Gastroesophageal sphincter (tissue), 4 donors: Measurements from ENCODE around the gene CHCHD10. TPM values are rescaled to one million over a fixed set of nuclear protein-coding genes. Genes with fewer than 3 reads are reported as not detected.
"Not testable (repeated sequence)": the region's sequence is repeated elsewhere in the genome, so short reads cannot be mapped to it uniquely, and the experiment has no call there.

Experiments
- ATAC-seq: fragments of 150-250 bp; one replicate; pipeline ENCODE4 v1.9.1; 2016; ENCODE audit warnings: mild to moderate bottlenecking, moderate library complexity
- H3K27ac ChIP-seq, 4 donors: fragments of 200-600 bp; sonication (generic) in 3 of 4; 1 replicate in 3 of 4; 2 replicates in 1 of 4; pipeline ENCODE4 v1.5.1; 2016 to 2019
- H3K27me3 ChIP-seq: fragments of 200-600 bp; sonication (generic); one replicate; pipeline ENCODE4 v1.5.1; 2019
- H3K36me3 ChIP-seq, 2 donors: fragments of 200-600 bp; sonication (generic); one replicate each; pipeline ENCODE4 v1.5.1; 2019; ENCODE audit warnings: control low read depth in 1 of 2
- H3K4me1 ChIP-seq, 3 donors: fragments of 200-600 bp; sonication (generic); 1 replicate in 2 of 3; 2 replicates in 1 of 3; pipeline ENCODE4 v1.5.1; 2016 to 2019; ENCODE audit warnings: control low read depth in 2 of 3
- H3K4me3 ChIP-seq, 2 donors: fragments of 200-600 bp; sonication (generic); one replicate each; pipeline ENCODE4 v1.5.1; 2019; ENCODE audit warnings: mild to moderate bottlenecking in 1 of 2, moderate library complexity in 1 of 2
- H3K9me3 ChIP-seq, 3 donors: fragments of 200-600 bp; sonication (generic); one replicate each; pipeline ENCODE4 v1.5.1; 2017 to 2019; ENCODE audit warnings: control low read depth in 2 of 3
- CTCF ChIP-seq, 4 experiments: fragments of 200-600 bp in 2 of 4; fragments of 450-650 bp in 2 of 4; sonication (generic) in 1 of 4; IDR thresholded peaks; one replicate each; pipeline ENCODE4 v1.5.1; 2017 to 2019; ENCODE audit warnings: antibody characterized with exemption in 4 of 4, mild to moderate bottlenecking in 2 of 4, moderate library complexity in 2 of 4
- EP300 ChIP-seq: sonication (generic); formaldehyde crosslinking; IDR thresholded peaks from one replicate; pipeline ENCODE4 v1.6.1; 2017; ENCODE audit warnings: antibody characterized with exemption, mild to moderate bottlenecking
- POLR2A ChIP-seq, 2 donors: fragments of 450-650 bp; IDR thresholded peaks; one replicate each; pipeline ENCODE4 v1.6.1; 2017; ENCODE audit warnings: antibody characterized with exemption in 2 of 2, mild to moderate bottlenecking in 2 of 2, moderate library complexity in 1 of 2
- POLR2AphosphoS5 ChIP-seq: sonication (generic); formaldehyde crosslinking; IDR thresholded peaks from one replicate; pipeline ENCODE4 v1.6.1; 2017; ENCODE audit warnings: antibody characterized with exemption
- WGBS, 2 donors: methylation state at CpG; one replicate each; pipeline ENCODE4 v1.1.5; 2018; ENCODE audit warnings: low coverage in 1 of 2; 5-methylcytosine and 5-hydroxymethylcytosine counted together
- total RNA-seq, 4 donors: library from RNA; depleted of rRNA; stranded (reverse); fragments of >200 nt; gene quantifications; one replicate each; pipeline ENCODE4 v1.1.0, GENCODE V29; 2016

Gene CHCHD10
- total RNA-seq, 4 donors from 2014 or later: 2.0 to 40.6 (median 28.1) TPM

- Histone ChIP-seq H3K9me3 (peaks cover 0 to 10% (median 0%) of the 10 kb centered on the region in 3 donors), H3K4me1 (peaks cover 0 to 10% (median 0%) of the 10 kb centered on the region in 3 donors), H3K4me3 (no peak overlapping the region), H3K27me3 (no peaks in the 10 kb centered on the region), H3K27ac (peak overlapping the region in 1 of 4 donors; percentile 24), H3K36me3 (peaks cover 0 to 53% of the 10 kb centered on the region in 2 donors)
- ATAC-seq: no peak
- WGBS, 2 donors: 62 to 90% methylated on average over 2 to 3 of the region's 7 CpGs
- TF ChIP-seq POLR2AphosphoS5: no peak
These were observed 25.1 kb downstream of the CHCHD10 start for GRCh38 chr22:23742505-23743264.

- Histone ChIP-seq H3K27me3 (no peaks in the 10 kb centered on the region), H3K9me3 (no peaks in the 10 kb centered on the region), H3K4me3 (no peak overlapping the region), H3K27ac (no peak overlapping the region), H3K4me1 (peaks cover 0 to 6% (median 0%) of the 10 kb centered on the region in 3 donors), H3K36me3 (peaks cover 0 to 21% of the 10 kb centered on the region in 2 donors)
- ATAC-seq: no peak
- TF ChIP-seq POLR2AphosphoS5 (no peak), CTCF (IDR thresholded peaks at IDR 0.05) (no peak)
These were observed 30.1 kb downstream of the CHCHD10 start for GRCh38 chr22:23737696-23738095.

GRCh38 chr22:23728108-23728507 is 39.7 kb downstream of the CHCHD10 start:
- not testable (repeated sequence) for H3K4me3 ChIP-seq, H3K27ac ChIP-seq, H3K4me1 ChIP-seq, H3K36me3 ChIP-seq, H3K9me3 ChIP-seq, ATAC-seq, H3K27me3 ChIP-seq
- WGBS, 2 donors: 75% methylated on average over 3 of the region's 4 CpGs; no CpG with 5 or more reads in 1 of the 2 donors

- H3K36me3 ChIP-seq: no peaks in the 10 kb centered on the region
- no peaks in the 10 kb centered on the region for H3K9me3 ChIP-seq
- no peak overlapping the region for H3K4me3 ChIP-seq
- no peak for ATAC-seq
- H3K27me3 ChIP-seq: no peaks in the 10 kb centered on the region
- 92 to 100% methylated on average over 1 to 2 of the region's 2 CpGs for WGBS, 2 donors
- TF ChIP-seq CTCF (IDR thresholded peaks at IDR 0.05): no peak
- TF ChIP-seq POLR2A (IDR thresholded peaks at IDR 0.05): no peak
- no peak for TF ChIP-seq EP300
- TF ChIP-seq POLR2AphosphoS5: no peak
- H3K27ac ChIP-seq: no peak overlapping the region
- no peaks in the 10 kb centered on the region for H3K4me1 ChIP-seq
These were observed 45.0 kb downstream of the CHCHD10 start for GRCh38 chr22:23722724-23723123.

- TF ChIP-seq POLR2AphosphoS5 (no peak), EP300 (no peak), CTCF (IDR thresholded peaks at IDR 0.05) (no peak), POLR2A (IDR thresholded peaks at IDR 0.05) (no peak)
These were observed 45.6 kb downstream of the CHCHD10 start for GRCh38 chr22:23722160-23722559.

GRCh38 chr22:23720855-23721254 is 46.9 kb downstream of the CHCHD10 start:
- Histone ChIP-seq H3K27me3 (no peaks in the 10 kb centered on the region), H3K4me3 (no peak overlapping the region), H3K36me3 (no peaks in the 10 kb centered on the region), H3K27ac (no peak overlapping the region), H3K4me1 (peaks cover 0 to 16% (median 8%) of the 10 kb centered on the region in 3 donors), H3K9me3 (no peaks in the 10 kb centered on the region)
- 34 to 49% methylated on average over 5 of the region's 6 CpGs for WGBS, 2 donors
- no peak for ATAC-seq
- no peak for TF ChIP-seq POLR2A (IDR thresholded peaks at IDR 0.05)
- no peak for TF ChIP-seq EP300
- TF ChIP-seq CTCF (IDR thresholded peaks at IDR 0.05): no peak
- no peak for TF ChIP-seq POLR2AphosphoS5

More at GRCh38 chr22:23722160-23722559, 45.6 kb downstream of the CHCHD10 start:
- H3K36me3 ChIP-seq: no peaks in the 10 kb centered on the region
- no peak overlapping the region for H3K27ac ChIP-seq
- ATAC-seq: no peak
- WGBS, 2 donors: 38% methylated on average over 1 to 3 of the region's 4 CpGs
- no peak overlapping the region for H3K4me3 ChIP-seq
- H3K27me3 ChIP-seq: no peaks in the 10 kb centered on the region
- peaks cover 0 to 5% (median 4%) of the 10 kb centered on the region in 3 donors for H3K4me1 ChIP-seq
- H3K9me3 ChIP-seq: no peaks in the 10 kb centered on the region
